H1 (cell line): ENCODE measurements around the gene RAB21. TPM values are rescaled to one million over a fixed set of nuclear protein-coding genes. Genes with fewer than 3 reads are reported as not detected.

Experiments
- CTCF ChIA-PET: fragments of 300-600 bp; sonication (Branson Sonifier 250); formaldehyde crosslinking; loops from one replicate; lab custom pipeline; 2021; ENCODE audit not compliant: partially characterized antibody; lab: Charles Lee
- POLR2A ChIA-PET: fragments of 300-600 bp; sonication (Branson Sonifier 250); formaldehyde crosslinking; loops from one replicate; lab custom pipeline; 2021; ENCODE audit warnings: inconsistent platforms; ENCODE audit not compliant: partially characterized antibody; lab: Charles Lee
- DNase-seq, 2 experiments: peaks; one replicate each; pipeline versions ENCODE4 v3.0.0 to v3.0.0-alpha.2; 2010 to 2022; ENCODE audit warnings: low spot score in 2 of 2, low read depth in 1 of 2, mixed read lengths in 1 of 2
- FAIRE-seq: peaks from 2 replicates; lab custom pipeline; 2011; peaks lifted over from hg19 to GRCh38; lab: Jason Lieb, UNC
- H2AFZ ChIP-seq: 2 replicates; pipeline ENCODE4 v1.8.1; 2012; ENCODE audit warnings: low read length, inconsistent platforms
- H2AK5ac ChIP-seq: 2 replicates; pipeline ENCODE4 v1.6.1; 2013; ENCODE audit warnings: low read depth, low read length
- H2BK120ac ChIP-seq: replicated peaks from 2 replicates; pipeline ENCODE3; 2013; ENCODE audit warnings: low read depth, low read length, inconsistent platforms
- H2BK12ac ChIP-seq: 2 replicates; pipeline ENCODE4 v1.6.1; 2013; ENCODE audit warnings: low read depth, low read length
- H2BK15ac ChIP-seq: 2 replicates; pipeline ENCODE4 v1.6.1; 2013; ENCODE audit warnings: low read length
- H2BK20ac ChIP-seq: 2 replicates; pipeline ENCODE4 v1.6.1; 2013; ENCODE audit warnings: low read length
- H2BK5ac ChIP-seq: 2 replicates; pipeline ENCODE4 v1.6.1; 2013; ENCODE audit warnings: low read depth, low read length
- H3K14ac ChIP-seq: 2 replicates; pipeline ENCODE4 v1.6.1; 2013; ENCODE audit warnings: inconsistent platforms; ENCODE audit not compliant: insufficient read length
- H3K18ac ChIP-seq: 2 replicates; pipeline ENCODE4 v1.6.1; 2013; ENCODE audit warnings: low read length; ENCODE audit errors: extremely low read depth
- H3K23ac ChIP-seq: 2 replicates; pipeline ENCODE4 v1.6.1; 2013; ENCODE audit warnings: inconsistent platforms; ENCODE audit not compliant: insufficient read length
- H3K23me2 ChIP-seq: 2 replicates; pipeline ENCODE4 v1.6.1; 2013; ENCODE audit warnings: low read depth, low read length
- H3K27ac ChIP-seq: 2 replicates; pipeline ENCODE4 v1.6.1; 2011; ENCODE audit warnings: low read depth, low read length, inconsistent platforms
- H3K27me3 ChIP-seq, 4 experiments: replicated peaks in 1 of 4; 1 replicate in 1 of 4; 2 replicates in 3 of 4; pipeline versions ENCODE4 v1.6.1 to v1.8.1; 2011 to 2013; ENCODE audit warnings: low read length in 3 of 4, mild to moderate bottlenecking in 3 of 4, inconsistent platforms in 2 of 4, mixed read lengths in 2 of 4, moderate library complexity in 1 of 4; ENCODE audit not compliant: control insufficient read depth in 3 of 4, insufficient read depth in 3 of 4; ENCODE audit errors: extremely low read depth in 1 of 4
- H3K36me3 ChIP-seq, 4 experiments: 2 replicates each; pipeline versions ENCODE4 v1.6.1 to v1.8.1; 2011 to 2013; ENCODE audit warnings: mild to moderate bottlenecking in 4 of 4, low read length in 3 of 4, moderate library complexity in 2 of 4, control low read depth in 1 of 4, inconsistent platforms in 1 of 4; ENCODE audit not compliant: insufficient read depth in 4 of 4, control insufficient read depth in 2 of 4
- H3K4ac ChIP-seq: replicated peaks from 2 replicates; pipeline ENCODE3; 2013; ENCODE audit warnings: low read length, low read depth, mixed read lengths, inconsistent platforms; ENCODE audit not compliant: insufficient read length
- H3K4me1 ChIP-seq, 4 experiments: replicated peaks in 1 of 4; 1 replicate in 1 of 4; 2 replicates in 3 of 4; pipeline versions ENCODE4 v1.6.1 to v1.8.1; 2011 to 2013; ENCODE audit warnings: low read length in 3 of 4, inconsistent platforms in 2 of 4, mixed read lengths in 1 of 4; ENCODE audit not compliant: insufficient read depth in 4 of 4, control insufficient read depth in 3 of 4
- H3K4me2 ChIP-seq, 2 experiments: 2 replicates each; pipeline versions ENCODE4 v1.6.1 to v1.8.1; 2011 to 2013; ENCODE audit warnings: low read depth in 2 of 2, low read length in 2 of 2, control low read depth in 1 of 2, inconsistent platforms in 1 of 2, mild to moderate bottlenecking in 1 of 2; ENCODE audit not compliant: insufficient read depth in 1 of 2
- H3K4me3 ChIP-seq, 4 experiments: fragments of 200-600, 300-600 bp in 1 of 4; sonication (generic), shearing (Covaris generic), sonication (Bioruptor Twin) in 1 of 4; 2 replicates each; pipeline versions ENCODE4 v1.5.1 to v1.8.1; 2011 to 2016; ENCODE audit warnings: low read length in 4 of 4, low read depth in 3 of 4, control low read depth in 2 of 4, inconsistent platforms in 2 of 4, mild to moderate bottlenecking in 2 of 4, mixed read lengths in 1 of 4, moderate library complexity in 1 of 4; ENCODE audit not compliant: insufficient read depth in 2 of 4; ENCODE audit errors: extremely low read depth in 1 of 4
- H3K56ac ChIP-seq: replicated peaks from 2 replicates; pipeline ENCODE3; 2013; ENCODE audit warnings: low read depth, mild to moderate bottlenecking, mixed read lengths, low read length, inconsistent platforms; ENCODE audit not compliant: insufficient read length
- H3K79me1 ChIP-seq: 2 replicates; pipeline ENCODE4 v1.6.1; 2013; ENCODE audit warnings: low read depth, low read length, control low read depth
- H3K79me2 ChIP-seq, 2 experiments: 2 replicates each; pipeline versions ENCODE4 v1.6.1 to v1.8.1; 2012 to 2013; ENCODE audit warnings: low read length in 2 of 2, mild to moderate bottlenecking in 2 of 2, inconsistent platforms in 1 of 2; ENCODE audit not compliant: insufficient read depth in 2 of 2, control insufficient read depth in 1 of 2
- H3K9ac ChIP-seq, 4 experiments: replicated peaks in 1 of 4; 1 replicate in 1 of 4; 2 replicates in 3 of 4; pipeline versions ENCODE4 v1.6.1 to v1.8.1; 2011 to 2013; ENCODE audit warnings: low read depth in 3 of 4, low read length in 3 of 4, control low read depth in 2 of 4, mild to moderate bottlenecking in 2 of 4, moderate library complexity in 2 of 4, inconsistent platforms in 1 of 4; ENCODE audit errors: extremely low read depth in 1 of 4
- H3K9me3 ChIP-seq, 2 experiments: 2 replicates each; pipeline versions ENCODE4 v1.6.1 to v1.8.1; 2012 to 2013; ENCODE audit warnings: mild to moderate bottlenecking in 2 of 2, moderate library complexity in 2 of 2, control low read depth in 1 of 2, inconsistent platforms in 1 of 2, low read depth in 1 of 2, low read length in 1 of 2, mixed read lengths in 1 of 2; ENCODE audit not compliant: insufficient read depth in 2 of 2
- H4K20me1 ChIP-seq, 2 experiments: replicated peaks in 1 of 2; 2 replicates each; pipeline versions ENCODE3 to v1.8.1; 2011 to 2013; ENCODE audit warnings: inconsistent platforms in 2 of 2, low read length in 2 of 2, mild to moderate bottlenecking in 1 of 2; ENCODE audit not compliant: insufficient read depth in 2 of 2, control insufficient read depth in 1 of 2
- H4K5ac ChIP-seq: 2 replicates; pipeline ENCODE4 v1.6.1; 2013; ENCODE audit warnings: low read length, low read depth, mixed read lengths, inconsistent platforms; ENCODE audit not compliant: insufficient read length
- H4K8ac ChIP-seq: 2 replicates; pipeline ENCODE4 v1.8.0; 2013; ENCODE audit warnings: mild to moderate bottlenecking, moderate library complexity, low read length, inconsistent platforms; ENCODE audit not compliant: insufficient read depth; ENCODE audit errors: extremely low read depth
- H4K91ac ChIP-seq: replicated peaks from 2 replicates; pipeline ENCODE3; 2013; ENCODE audit warnings: low read length, mixed read lengths, inconsistent platforms; ENCODE audit not compliant: insufficient read length
- BACH1 ChIP-seq: IDR thresholded peaks from 2 replicates; pipeline ENCODE4 v1.6.1; 2012; ENCODE audit warnings: low read length, improper control_type of control experiment
- CEBPB ChIP-seq: IDR thresholded peaks from 2 replicates; pipeline ENCODE4 v1.6.1; 2012; ENCODE audit warnings: low read depth, low read length
- CREB1 ChIP-seq: IDR thresholded peaks from 2 replicates; pipeline ENCODE4 v1.6.1; 2012; ENCODE audit warnings: inconsistent platforms
- PHF8 ChIP-seq: fragments of 200-600 bp; sonication (generic); conservative IDR thresholded peaks from 2 replicates; pipeline ENCODE4 v1.7.1; 2012; ENCODE audit warnings: low read depth, mild to moderate bottlenecking, inconsistent platforms, low read length, moderate library complexity
- POLR2AphosphoS5 ChIP-seq: IDR thresholded peaks from 2 replicates; pipeline ENCODE4 v1.6.1; 2011; ENCODE audit warnings: low read depth, low read length
- POU5F1 ChIP-seq: IDR thresholded peaks from 2 replicates; pipeline ENCODE4 v1.6.1; 2011; ENCODE audit warnings: low read depth, mild to moderate bottlenecking, low read length, moderate library complexity
- RFX5 ChIP-seq: IDR thresholded peaks from 2 replicates; pipeline ENCODE4 v1.6.1; 2011; ENCODE audit warnings: low read depth, low read length, improper control_type of control experiment, borderline replicate concordance
- RNF2 ChIP-seq: fragments of 200-900, 300-1000 bp; sonication (generic); IDR thresholded peaks from 2 replicates; pipeline ENCODE4 v1.7.1; 2016; ENCODE audit warnings: borderline replicate concordance, low read depth, mild to moderate bottlenecking, antibody characterized with exemption, low read length; ENCODE audit not compliant: poor library complexity, severe bottlenecking; ENCODE audit errors: missing control alignments
- SIRT6 ChIP-seq: IDR thresholded peaks from one replicate; pipeline ENCODE4 v1.7.1; 2012; ENCODE audit warnings: low read length, inconsistent platforms
- SP4 ChIP-seq: IDR thresholded peaks from 2 replicates; pipeline ENCODE4 v1.6.1; 2012; ENCODE audit warnings: low read length, inconsistent platforms
- YY1 ChIP-seq: IDR thresholded peaks from 2 replicates; pipeline ENCODE4 v1.6.1; 2011; ENCODE audit warnings: low read depth, mild to moderate bottlenecking, low read length
- polyA plus RNA-seq, 7 experiments: library from polyadenylated mRNA; depleted of rRNA in 3 of 7; stranded (reverse) in 5 of 7; unstranded in 2 of 7; fragments of >200 nt in 5 of 7; fragments of 200-250 nt in 2 of 7; gene quantifications; 1 replicate in 5 of 7; 2 replicates in 1 of 7; 4 replicates in 1 of 7; pipeline versions ENCODE4 v1.2.1 to v1.2.3, GENCODE V29; 2011 to 2013; ENCODE audit warnings: missing spikeins in 2 of 7, mixed read lengths in 2 of 7
- total RNA-seq: library from RNA; stranded (reverse); fragmentation: NEBNext Ultra II Directional; extraction: Animal tissue kit (Norgen Biotek cat#: 25700); gene quantifications from 2 replicates; pipeline ENCODE4 v1.2.1, GENCODE V29; 2021
- TF ChIP-seq, protein P1 (sequence below): IDR thresholded peaks from 2 replicates; pipeline ENCODE4 v1.6.1; 2012; ENCODE audit warnings: inconsistent platforms

RAB21 gene
- total and polyA plus RNA-seq, 2 of the 8 experiments (the other 6 are each of a cell fraction or from before 2014, with no cell fraction given): 1.2 to 47.2 TPM

GRCh38 chr12:71848212-71848611 is 93.5 kb downstream of the RAB21 start:
- Histone ChIP-seq H3K4me3 (no peak overlapping the region), H3K79me1 (peaks cover 9% of the 10 kb centered on the region), H3K9ac (no peak overlapping the region), H3K4me2 (no peak overlapping the region), H3K56ac (no peak overlapping the region), H2BK20ac (no peak overlapping the region)
- CTCF ChIA-PET: interaction anchor here (0.7 to 3.2 kb wide), 5 partner anchors 15 to 102 kb away, joined by 3 to 14 read pairs (median 3); no protein-coding TSS in a partner anchor
- TF ChIP-seq PHF8 (no peak), CEBPB (no peak), POU5F1 (no peak), SP4 (no peak), SIRT6 (no peak), RFX5 (no peak), BACH1 (no peak), YY1 (no peak), RNF2 (no peak), POLR2AphosphoS5 (no peak), CREB1 (no peak)
- TF ChIP-seq, protein P1, sequence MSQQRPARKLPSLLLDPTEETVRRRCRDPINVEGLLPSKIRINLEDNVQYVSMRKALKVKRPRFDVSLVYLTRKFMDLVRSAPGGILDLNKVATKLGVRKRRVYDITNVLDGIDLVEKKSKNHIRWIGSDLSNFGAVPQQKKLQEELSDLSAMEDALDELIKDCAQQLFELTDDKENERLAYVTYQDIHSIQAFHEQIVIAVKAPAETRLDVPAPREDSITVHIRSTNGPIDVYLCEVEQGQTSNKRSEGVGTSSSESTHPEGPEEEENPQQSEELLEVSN: no peak
- TF ChIP-seq, all 59 proteins: peak for 0
- H3K14ac ChIP-seq: no peak overlapping the region
- DNase-seq: no peak
- no peak overlapping the region for H3K23ac ChIP-seq
- H3K4ac ChIP-seq: no peak overlapping the region
- no peak overlapping the region for H3K27ac ChIP-seq
- no peak overlapping the region for H2BK5ac ChIP-seq
- H4K5ac ChIP-seq: no peak overlapping the region
- H2BK120ac ChIP-seq: no peak overlapping the region
- no peak overlapping the region for H3K18ac ChIP-seq
- peaks cover 5 to 9% of the 10 kb centered on the region in 2 experiments for H4K20me1 ChIP-seq
- H4K91ac ChIP-seq: no peak overlapping the region
- no peak overlapping the region for H2AFZ ChIP-seq
- FAIRE-seq: no peak
- peaks cover 0 to 5% (median 0%) of the 10 kb centered on the region in 4 experiments; a peak in 2 of 8 replicates for H3K36me3 ChIP-seq
- H3K9me3 ChIP-seq: peaks cover 13 to 14% of the 10 kb centered on the region in 2 experiments
- no peaks in the 10 kb centered on the region for H3K23me2 ChIP-seq
- no peaks in the 10 kb centered on the region for H3K4me1 ChIP-seq
- H2AK5ac ChIP-seq: no peak overlapping the region
- no peak overlapping the region for H4K8ac ChIP-seq
- peaks cover 9 to 91% of the 10 kb centered on the region in 2 experiments for H3K79me2 ChIP-seq
- H2BK15ac ChIP-seq: no peak overlapping the region
- no peak overlapping the region for H2BK12ac ChIP-seq
- no peaks in the 10 kb centered on the region for H3K27me3 ChIP-seq
- POLR2A ChIA-PET: no interaction called here
